Measurements from ENCODE around the gene GJA3.

The GJA3 gene

DNA sequence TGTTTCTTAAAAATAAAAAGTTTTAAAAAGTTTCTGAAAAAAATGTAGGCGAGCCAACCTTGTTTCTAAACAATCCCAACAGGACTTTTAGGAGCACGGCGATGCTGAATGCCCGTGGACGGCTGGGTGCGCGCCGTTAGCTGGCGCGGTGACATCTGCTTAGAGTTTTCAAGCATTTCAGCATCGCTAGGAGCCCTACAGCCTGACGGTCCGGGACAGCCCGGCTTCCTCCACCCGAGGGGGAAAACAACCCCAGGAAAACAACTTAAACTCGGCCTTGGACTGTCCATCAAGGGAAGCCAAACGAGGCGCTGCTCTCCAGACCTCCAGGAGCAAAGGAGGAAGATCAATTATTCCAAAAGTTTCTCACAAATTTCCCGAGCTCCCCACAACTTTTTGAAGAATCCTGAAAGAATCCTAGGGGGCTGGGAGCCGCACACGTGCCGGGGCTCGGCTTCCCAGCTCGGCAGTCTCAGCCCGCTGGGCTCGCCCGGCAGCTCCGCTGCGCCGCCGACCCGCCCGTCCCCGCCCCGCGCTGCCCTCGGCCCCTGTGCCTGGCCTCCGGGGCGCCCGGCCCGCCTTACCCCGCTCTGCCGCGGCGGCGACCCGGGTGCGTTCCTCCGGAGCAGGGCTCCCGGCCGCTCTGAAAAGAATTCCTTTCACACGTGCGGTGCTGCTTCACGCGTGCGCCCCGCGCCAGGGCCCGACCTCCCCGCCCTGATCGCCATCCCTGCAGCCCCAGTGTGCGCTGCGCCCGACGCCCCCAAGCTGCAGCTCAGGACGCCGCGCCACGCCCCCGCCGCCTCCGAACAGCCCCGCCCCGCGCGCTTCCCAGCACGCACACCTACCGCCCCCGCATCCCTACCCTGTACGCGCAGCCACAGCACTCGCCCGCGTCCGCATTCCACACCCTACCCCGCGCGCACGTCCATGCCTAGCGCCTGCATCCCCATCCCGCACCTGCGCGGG, at the start of gene GJA3:
Gene GJA3 (minus strand): TSS at position 747 of the 969 bp plus-strand sequence. CDS start 17,764 bp downstream, outside the sequence.
- FAIRE-seq (no peak), DNase-seq (ENCODE audit: insufficient read length, low spot score) (no peak)

DNA sequence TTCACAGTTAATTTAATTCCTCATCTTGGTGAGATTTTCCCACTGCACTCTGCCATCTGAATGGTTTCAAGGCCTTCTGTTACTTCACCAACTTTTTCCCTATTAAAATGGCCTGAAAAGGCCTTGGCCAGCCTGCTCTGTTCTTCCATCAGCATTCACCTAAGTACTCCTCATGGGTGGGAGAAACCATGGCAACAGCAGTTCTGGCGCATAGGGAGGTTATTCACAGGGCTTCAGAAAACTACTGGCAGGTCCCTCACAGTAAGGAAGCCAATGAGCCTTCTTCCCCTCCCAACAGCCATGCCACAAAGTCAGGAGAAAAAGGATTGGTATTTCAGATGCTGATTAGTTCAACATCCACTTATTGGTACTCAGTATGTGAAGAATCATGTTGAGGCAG, 49.1 kb upstream of the GJA3 start:
- FAIRE-seq = no peak
- DNase-seq (ENCODE audit: insufficient read length, low spot score) = no peak

DNA sequence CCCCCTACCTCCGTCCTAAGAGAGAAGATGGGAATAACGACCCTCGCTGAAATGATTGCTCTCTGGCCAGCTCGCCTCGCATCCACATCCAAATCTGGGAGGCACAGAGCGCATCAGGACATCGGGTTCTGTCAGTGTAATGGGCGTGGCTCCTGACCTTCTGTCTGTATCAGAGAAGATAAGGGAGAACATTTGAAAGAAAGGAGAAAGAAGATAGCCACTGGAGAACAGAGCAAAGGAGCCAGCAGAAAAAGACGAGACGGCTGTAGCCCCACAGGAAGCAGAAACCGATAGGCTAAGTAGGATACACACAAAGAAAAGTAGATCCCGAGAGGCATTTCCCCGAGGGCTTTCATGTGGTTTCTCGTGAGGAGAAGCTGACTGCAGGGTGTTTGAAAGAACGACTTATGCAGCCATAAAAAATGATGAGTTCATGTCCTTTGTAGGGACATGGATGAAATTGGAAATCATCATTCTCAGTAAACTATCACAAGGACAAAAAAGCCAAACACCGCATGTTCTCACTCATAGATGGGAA, 45.9 kb upstream of the GJA3 start:
- FAIRE-seq (no peak), DNase-seq (ENCODE audit: insufficient read length, low spot score) (no peak)

DNA sequence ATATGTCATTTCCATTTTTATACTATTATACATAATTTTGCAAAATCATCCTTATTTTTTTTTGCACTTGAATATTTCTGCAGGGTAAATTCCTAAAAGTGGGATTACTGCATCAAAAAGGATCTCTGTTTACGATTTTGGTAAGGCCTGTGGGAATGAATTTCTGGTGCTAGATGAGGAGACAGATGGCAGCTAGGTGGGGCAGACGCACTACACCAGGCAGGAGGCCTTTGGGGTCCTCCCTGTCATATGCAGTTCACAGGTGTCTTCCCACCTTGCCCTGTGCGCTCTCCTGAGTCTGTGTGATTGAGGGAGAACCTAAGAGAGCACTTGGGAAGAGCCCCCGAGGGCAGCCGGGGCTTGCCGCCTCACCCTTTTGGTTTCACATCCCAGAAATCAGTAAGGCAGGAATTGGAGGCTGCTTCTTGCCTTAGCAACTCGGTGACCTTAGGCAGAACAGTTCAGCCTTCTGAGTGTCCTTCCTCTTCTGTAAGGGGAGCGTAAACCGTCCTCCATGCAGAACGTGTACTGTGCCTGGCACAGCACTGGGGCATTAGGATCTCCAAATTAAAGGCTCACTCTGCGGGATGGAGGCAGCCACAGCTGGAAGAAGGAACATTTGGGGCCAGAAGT, 45.3 kb upstream of the GJA3 start:
- no peak for DNase-seq (ENCODE audit: insufficient read length, low spot score)
- FAIRE-seq = no peak

DNA sequence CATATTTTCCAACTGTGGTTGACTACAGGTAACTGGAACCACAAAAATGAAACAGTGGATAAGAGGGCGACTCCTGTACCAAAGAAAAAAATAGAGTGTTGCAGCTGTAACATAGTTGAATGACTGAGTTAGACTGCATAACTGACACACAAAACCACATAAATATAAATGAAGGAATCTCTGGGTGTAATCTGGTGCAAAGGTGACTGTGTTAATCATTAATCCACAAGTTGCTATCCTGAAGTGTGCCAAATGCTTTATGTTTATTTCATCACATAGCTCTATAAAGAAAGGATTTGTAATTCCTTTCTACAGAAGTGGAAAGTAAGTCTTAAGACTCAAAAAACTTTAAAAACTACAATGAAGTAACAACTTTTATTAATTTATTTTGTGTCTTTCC, 37.9 kb upstream of the GJA3 start:
- DNase-seq (ENCODE audit: insufficient read length, low spot score) (no peak), FAIRE-seq (no peak)

DNA sequence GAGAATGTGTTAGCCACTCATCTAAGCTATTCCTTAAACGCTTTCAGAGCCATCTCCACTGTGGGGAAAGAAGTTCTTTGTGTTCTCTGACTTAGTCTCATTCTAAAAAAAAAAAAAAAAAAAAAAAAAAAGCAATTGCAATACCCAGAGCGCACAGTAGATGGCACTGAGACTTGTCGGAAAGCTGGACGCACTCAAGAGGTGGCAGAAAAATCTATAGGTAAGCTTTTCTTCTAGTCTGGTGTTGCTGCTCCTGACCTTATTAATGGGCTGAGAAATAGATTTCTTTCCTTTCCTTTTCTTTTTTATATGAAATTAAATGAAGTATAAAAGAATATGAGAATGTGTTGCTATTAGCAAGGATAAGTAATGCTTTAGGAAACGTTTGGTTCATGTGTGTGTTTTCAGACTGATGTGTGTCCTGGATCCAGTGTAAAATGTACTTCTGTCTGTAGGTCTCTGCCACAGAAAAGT, 36.5 kb upstream of the GJA3 start:
- peak; percentile 11 for FAIRE-seq
- DNase-seq (ENCODE audit: insufficient read length, low spot score) = no peak

DNA sequence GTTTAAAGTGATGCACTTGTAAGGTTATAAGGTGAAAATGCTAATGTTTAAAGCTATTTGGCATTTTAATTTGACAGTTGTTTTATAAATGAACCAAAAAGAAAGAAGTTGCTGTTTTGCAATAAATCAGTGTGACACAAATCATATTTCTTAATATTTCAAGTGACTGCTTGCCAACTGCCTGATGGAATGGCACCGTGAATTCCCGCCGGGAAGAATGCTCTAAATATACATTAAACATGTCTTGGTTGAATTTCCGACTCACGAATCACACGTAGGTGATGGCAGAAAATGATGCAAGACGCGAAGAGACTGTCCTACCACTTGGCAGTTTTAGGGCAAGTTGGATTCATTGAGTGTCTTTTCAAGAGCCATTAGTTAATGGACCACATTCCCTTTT, 34.9 kb upstream of the GJA3 start:
- FAIRE-seq (no peak), DNase-seq (ENCODE audit: insufficient read length, low spot score) (no peak)

DNA sequence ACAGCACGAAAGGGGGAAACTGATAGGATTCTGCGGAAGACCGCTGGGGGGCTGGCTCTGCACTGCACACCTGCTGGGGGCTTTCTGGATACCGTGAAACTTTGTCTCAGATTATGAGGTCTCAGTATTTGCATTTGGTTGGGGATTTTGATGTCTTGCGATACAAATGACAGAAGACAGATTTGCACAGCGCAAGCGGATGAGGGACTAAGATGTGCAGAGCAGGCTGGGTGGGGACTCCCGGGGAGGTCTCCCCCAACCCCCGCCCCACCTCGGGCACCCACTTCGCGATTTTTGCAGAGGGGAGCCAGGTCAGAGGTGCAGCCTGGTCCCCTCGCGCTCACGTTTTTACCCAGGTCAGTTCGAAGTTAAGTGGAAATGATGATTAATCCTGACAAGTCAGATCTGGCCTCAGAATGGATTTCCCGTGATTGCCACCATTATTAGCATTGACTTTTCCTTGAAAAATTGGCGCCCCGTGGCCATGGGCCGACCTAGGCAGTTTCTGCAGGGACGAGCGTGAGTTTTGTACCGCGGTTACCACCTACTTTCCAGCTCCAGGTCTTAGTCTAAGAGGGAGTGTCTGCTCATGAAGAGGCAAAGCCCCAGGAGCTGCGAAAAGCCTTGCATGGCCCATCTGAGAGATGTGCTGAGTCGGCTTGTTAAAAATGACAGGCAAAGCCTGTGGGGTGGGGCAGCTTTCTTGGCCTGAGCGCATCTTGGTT, 33.2 kb upstream of the GJA3 start:
- DNase-seq (ENCODE audit: insufficient read length, low spot score) (no peak), FAIRE-seq (no peak)

DNA sequence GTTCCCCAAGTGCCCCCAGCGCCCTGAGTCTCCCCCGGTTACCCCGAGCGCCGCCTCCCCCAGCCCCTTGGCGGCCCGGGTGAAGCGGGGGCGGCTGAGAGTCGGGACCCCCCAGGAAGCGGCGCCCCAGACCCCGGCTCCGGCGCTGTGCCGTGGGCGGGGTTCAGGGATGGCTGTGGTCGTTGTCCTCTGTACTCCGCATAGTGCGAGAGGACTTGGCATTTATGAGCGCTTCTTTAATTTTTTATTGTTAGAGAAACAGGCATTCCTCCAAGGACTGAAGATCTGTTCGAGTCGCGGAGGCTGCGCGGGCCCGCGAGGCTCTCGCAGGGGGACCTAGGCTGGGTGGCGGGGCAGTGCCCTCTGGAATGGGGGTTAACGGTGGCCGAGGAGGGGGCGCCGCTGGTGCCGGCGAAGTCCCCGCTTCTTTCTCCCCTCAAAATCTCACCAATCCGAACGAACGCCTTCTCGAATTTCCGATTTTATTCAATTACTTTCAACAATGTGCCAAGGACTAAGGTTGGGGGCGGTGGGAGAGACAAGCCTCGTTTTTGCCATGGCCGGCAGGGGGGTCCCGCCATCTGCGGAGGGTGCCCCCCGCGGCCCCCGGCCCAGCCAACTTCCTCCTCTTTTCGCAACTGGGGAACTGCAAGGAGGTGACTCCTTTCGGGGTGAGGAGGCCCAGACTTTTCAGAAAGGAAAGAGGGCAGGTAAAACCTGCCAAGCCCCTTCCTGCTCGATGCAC, 32.5 kb upstream of the GJA3 start:
- FAIRE-seq = peak; percentile 45
- DNase-seq (ENCODE audit: insufficient read length, low spot score) = no peak

DNA sequence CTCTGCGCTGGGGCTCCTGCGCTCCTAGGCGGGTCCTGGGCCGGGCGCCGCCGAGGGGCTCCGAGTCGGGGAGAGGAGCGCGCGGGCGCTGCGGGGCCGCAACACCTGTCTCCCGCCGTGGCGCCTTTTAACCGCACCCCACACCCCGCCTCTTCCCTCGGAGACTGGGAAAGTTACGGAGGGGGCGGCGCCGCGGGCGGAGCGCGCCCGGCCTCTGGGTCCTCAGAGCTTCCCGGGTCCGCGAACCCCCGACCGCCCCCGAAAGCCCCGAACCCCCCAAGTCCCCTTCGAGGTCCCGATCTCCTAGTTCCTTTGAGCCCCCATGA, 31.9 kb upstream of the GJA3 start, which contains the start of gene GJB2:
Gene GJB2 (minus strand): TSS at position 103 of the 326 bp plus-strand sequence. CDS start 3,357 bp downstream, outside the sequence.
- FAIRE-seq (no peak), DNase-seq (ENCODE audit: insufficient read length, low spot score) (no peak)

DNA sequence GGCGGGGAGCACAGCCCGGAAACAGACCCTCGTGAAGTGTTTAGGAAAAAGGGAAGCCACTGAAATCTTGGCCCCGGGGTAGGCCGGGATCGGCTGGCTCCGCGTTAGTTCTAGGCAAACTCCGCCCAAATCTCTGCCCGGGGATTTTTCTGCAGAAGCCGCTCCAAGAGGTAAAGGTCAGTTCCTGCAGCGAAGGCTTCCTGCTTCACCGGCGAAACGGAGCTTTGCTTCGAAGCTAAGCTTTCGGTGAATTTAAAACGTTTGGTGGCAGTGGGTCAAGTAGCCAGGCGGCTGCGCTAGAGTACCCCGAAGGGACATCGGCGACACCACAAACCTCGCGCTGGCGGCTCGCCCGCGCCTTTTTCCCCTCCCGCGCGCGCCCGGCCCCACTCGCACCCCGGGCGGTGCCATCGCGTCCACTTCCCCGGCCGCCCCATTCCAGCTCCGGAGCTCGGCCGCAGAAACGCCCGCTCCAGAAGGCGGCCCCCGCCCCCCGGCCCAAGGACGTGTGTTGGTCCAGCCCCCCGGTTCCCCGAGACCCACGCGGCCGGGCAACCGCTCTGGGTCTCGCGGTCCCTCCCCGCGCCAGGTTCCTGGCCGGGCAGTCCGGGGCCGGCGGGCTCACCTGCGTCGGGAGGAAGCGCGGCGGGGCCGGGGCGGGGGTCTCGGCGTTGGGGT, 31.4 kb upstream of the GJA3 start:
- DNase-seq (ENCODE audit: insufficient read length, low spot score) = no peak
- FAIRE-seq = no peak

DNA sequence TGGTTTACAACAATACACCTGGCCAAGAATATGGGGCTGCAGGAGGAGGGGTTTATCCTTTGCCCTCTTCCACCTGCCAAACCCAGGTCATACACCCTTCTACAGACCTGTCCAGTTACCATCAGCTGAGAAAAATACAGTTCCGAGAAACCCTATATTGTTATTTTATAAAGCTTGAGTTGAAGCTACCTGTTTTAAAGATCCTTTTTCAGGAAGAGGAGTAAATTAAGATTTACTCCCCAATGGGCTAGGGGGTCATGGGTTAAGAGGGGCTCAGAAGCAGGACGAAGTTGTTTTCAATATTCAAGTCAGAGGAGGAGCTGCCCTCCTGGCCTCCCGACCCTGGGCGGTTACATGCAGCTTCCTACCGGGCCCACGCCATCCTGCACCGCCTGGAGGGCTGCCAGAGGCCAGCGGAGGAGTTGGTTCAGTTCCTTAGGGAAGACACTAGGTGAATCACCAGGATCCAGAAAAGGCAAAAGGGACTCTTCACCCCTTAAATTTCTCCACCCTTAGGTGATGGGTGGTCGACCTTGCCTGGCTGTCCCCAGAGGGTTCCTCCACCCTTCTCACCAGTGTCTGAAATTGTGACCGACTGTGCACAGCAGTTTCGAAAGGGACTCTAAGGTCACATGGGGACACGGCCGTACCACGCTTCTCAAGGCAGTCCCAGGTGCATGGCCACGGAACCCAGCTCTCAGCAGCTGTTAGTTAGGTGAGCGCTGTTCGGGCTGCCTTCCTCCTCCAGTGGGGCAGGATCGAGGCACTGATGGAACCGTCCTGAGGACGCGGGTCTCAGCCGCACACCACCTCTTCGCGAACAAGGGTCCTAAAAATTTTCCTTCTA, 30.7 kb upstream of the GJA3 start:
- no peak for DNase-seq (ENCODE audit: insufficient read length, low spot score)
- FAIRE-seq = no peak

DNA sequence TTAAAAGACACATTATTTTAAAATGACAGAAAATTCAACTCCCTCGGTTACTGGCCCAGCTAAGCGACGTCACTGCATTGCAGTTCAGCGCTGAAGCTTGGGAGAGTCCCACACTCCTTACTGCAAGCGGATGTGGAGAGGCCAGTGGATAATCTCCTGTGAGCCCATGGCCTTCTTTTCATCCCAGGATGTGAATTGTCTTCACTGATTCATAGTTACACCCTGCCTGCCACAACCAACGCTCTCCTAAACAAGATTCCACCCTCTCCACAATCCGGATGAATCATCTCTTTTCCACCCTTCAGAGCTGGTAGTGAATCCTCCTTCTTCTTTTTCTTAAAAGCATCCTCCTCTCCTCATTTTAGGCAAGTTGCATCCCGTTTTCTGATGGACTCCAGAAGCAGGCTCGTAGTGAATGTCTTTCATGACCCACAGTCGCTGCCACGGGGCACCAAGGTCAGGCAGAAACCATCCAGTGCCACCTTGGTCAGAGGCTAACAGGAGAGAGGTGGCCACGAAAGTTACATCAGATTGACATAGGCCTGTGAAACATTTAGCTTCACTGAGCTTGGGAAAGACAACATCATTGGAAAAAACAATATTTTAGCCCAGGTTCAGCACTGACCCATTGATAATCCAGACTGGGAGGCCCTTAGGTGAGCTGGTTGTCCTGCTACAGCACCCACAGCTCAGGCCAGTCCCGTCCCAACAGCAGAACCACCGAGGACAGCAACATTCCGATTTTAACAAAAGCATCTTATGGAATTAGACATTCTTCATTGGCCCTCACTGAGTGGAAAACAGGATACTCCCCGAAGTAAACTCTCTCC, 29.8 kb upstream of the GJA3 start:
- FAIRE-seq = no peak
- no peak for DNase-seq (ENCODE audit: insufficient read length, low spot score)

DNA sequence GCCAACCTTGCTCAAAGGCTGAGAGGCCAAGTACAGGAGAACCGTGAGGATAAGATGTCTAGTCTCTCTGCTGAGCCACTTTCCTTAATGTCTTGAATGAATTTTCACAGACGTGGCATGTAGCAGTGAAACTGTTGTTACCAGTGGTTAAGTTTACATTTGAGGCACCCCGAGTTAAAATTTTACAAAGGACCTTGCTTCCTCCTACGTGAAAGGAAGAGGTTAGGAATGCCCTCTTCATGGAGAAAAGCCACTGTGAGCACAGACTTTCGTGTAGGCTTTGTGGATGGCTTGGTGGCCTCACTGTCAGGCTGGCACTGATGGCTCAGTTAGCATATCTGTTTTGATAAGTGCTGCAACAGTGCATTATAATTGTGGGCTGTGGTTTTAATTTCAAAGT, 29.2 kb upstream of the GJA3 start:
- DNase-seq (ENCODE audit: insufficient read length, low spot score) (no peak), FAIRE-seq (no peak)

DNA sequence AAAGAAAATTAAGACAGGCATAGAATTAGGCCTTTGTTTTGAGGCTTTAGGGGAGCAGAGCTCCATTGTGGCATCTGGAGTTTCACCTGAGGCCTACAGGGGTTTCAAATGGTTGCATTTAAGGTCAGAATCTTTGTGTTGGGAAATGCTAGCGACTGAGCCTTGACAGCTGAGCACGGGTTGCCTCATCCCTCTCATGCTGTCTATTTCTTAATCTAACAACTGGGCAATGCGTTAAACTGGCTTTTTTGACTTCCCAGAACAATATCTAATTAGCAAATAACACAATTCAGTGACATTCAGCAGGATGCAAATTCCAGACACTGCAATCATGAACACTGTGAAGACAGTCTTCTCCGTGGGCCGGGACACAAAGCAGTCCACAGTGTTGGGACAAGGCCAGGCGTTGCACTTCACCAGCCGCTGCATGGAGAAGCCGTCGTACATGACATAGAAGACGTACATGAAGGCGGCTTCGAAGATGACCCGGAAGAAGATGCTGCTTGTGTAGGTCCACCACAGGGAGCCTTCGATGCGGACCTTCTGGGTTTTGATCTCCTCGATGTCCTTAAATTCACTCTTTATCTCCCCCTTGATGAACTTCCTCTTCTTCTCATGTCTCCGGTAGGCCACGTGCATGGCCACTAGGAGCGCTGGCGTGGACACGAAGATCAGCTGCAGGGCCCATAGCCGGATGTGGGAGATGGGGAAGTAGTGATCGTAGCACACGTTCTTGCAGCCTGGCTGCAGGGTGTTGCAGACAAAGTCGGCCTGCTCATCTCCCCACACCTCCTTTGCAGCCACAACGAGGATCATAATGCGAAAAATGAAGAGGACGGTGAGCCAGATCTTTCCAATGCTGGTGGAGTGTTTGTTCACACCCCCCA, 28.1 kb upstream of the GJA3 start:
- no peak for FAIRE-seq
- no peak for DNase-seq (ENCODE audit: insufficient read length, low spot score)

DNA sequence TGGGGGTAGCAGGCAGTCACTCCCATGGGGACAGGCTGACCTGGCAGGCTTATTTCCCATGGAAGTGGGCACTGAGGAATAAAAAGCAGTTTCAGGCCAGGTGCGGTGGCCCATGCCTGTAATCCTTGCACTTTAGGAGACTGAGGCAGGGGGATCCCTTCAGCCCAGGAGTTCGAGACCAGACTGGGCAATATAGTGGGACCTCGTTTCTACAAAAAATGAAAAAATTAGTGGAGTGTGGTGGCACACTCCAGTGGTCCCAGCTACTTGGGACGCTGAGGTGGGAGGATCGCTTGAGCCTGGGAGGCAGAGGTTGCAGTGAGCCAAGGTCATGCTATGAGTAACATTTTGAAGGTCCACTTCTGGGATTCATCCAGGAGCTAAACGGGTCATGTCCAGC, 25.9 kb upstream of the GJA3 start:
- FAIRE-seq (no peak), DNase-seq (ENCODE audit: insufficient read length, low spot score) (no peak)
